Measurements from ENCODE around the gene ZNF627.
A peak's percentile ranks its signal among the peaks of the same experiment; 100 is the strongest.

ZNF627 gene

DNA sequence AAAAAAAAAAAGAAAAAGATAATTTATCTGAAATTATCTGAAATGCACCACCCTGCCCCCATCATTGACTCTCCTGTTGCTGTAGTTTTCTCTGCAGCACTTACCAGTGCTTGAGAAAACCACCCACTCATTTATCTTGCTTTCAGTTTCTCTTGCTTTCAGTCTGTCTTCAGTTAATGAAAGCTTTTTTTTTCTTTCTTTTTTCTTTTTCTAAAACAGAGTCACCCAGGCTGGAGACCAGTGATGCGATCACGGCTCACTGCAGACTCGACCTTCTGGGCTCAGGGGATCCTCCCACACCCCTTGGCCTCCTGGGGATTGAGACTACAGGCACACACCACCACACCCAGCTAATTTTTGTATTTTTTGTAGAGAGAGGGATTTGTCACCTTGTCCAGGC lies 15.5 kb upstream of the ZNF627 start:
- H3K4me3 Mint-ChIP-seq: no peak overlapping the region
- no peak overlapping the region for H3K27ac Mint-ChIP-seq
- TF ChIP-seq, protein P1, sequence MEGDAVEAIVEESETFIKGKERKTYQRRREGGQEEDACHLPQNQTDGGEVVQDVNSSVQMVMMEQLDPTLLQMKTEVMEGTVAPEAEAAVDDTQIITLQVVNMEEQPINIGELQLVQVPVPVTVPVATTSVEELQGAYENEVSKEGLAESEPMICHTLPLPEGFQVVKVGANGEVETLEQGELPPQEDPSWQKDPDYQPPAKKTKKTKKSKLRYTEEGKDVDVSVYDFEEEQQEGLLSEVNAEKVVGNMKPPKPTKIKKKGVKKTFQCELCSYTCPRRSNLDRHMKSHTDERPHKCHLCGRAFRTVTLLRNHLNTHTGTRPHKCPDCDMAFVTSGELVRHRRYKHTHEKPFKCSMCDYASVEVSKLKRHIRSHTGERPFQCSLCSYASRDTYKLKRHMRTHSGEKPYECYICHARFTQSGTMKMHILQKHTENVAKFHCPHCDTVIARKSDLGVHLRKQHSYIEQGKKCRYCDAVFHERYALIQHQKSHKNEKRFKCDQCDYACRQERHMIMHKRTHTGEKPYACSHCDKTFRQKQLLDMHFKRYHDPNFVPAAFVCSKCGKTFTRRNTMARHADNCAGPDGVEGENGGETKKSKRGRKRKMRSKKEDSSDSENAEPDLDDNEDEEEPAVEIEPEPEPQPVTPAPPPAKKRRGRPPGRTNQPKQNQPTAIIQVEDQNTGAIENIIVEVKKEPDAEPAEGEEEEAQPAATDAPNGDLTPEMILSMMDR (IDR thresholded peaks at IDR 0.05): no peak
- no peaks in the 10 kb centered on the region for H3K36me3 Mint-ChIP-seq (ENCODE audit: low read depth)
- H3K27me3 Mint-ChIP-seq (ENCODE audit: low read depth, poor library complexity): peaks cover 78% of the 10 kb centered on the region
- H3K4me1 Mint-ChIP-seq: peaks cover 25% of the 10 kb centered on the region
- no peak for DNase-seq
- H3K9me3 Mint-ChIP-seq: no peaks in the 10 kb centered on the region

DNA sequence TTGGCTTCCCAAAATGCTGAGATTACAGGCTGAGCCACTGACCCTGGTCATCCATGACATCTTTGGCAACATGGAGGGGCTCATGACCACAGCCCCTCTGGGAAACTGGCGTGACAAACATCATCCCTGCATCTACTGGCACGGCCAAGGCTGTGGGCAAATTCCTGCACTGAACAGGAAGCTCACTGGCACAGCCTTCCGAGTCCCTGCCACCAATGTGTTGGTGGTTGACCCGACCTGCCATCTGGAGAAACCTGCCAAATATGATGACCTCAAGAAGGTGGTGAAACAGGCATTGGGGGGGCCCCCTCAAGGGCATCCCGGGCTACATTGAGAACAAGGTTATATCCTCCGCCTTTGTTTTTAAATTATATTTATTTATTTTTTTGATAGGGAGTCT lies 11.0 kb upstream of the ZNF627 start:
- H3K4me3 Mint-ChIP-seq: no peak overlapping the region
- no peaks in the 10 kb centered on the region for H3K36me3 Mint-ChIP-seq (ENCODE audit: low read depth)
- no peaks in the 10 kb centered on the region for H3K9me3 Mint-ChIP-seq
- TF ChIP-seq, protein P1 (IDR thresholded peaks at IDR 0.05): no peak
- no peak overlapping the region for H3K27ac Mint-ChIP-seq
- peaks cover 8% of the 10 kb centered on the region for H3K4me1 Mint-ChIP-seq
- no peak for DNase-seq
- peaks cover 49% of the 10 kb centered on the region for H3K27me3 Mint-ChIP-seq (ENCODE audit: low read depth, poor library complexity)

DNA sequence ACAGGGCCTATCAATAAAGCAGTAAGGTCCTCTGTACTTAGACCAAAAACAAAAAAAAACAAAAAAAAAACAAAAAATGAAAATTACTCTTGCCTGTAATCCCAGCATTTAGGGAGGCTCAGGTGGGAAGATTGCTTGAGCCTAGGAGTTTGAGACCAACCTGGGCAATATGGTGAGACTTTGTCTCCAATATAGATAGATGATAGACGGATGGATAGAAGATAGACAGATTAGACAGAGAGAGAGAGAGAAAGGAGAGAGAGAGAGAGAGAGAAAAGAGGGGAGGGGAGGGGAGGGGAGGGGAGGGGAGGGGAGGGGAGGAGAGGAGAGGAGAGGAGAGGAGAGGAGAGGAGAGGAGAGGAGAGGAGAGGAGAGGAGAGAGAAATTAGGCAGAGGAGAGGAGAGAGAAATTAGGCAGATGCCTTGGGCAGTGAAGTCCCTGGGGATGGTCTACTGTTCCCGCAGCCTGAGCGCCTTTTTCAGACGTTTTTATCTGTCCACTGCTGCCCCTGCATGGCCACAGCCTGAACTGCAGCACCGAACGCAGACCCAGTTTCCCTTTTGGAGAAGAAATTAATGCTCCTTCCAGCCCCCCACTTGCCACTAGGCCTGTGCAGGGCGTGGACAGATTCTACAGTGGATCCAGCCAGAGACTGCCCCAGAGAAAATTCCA lies 9.8 kb upstream of the ZNF627 start:
- no peak overlapping the region for H3K4me3 Mint-ChIP-seq
- H3K9me3 Mint-ChIP-seq: no peaks in the 10 kb centered on the region
- H3K4me1 Mint-ChIP-seq: no peaks in the 10 kb centered on the region
- H3K36me3 Mint-ChIP-seq (ENCODE audit: low read depth): no peaks in the 10 kb centered on the region
- H3K27ac Mint-ChIP-seq: no peak overlapping the region
- H3K27me3 Mint-ChIP-seq (ENCODE audit: low read depth, poor library complexity): peaks cover 38% of the 10 kb centered on the region
- DNase-seq: peak; percentile 84
- TF ChIP-seq, protein P1 (IDR thresholded peaks at IDR 0.05): peak; percentile 75

DNA sequence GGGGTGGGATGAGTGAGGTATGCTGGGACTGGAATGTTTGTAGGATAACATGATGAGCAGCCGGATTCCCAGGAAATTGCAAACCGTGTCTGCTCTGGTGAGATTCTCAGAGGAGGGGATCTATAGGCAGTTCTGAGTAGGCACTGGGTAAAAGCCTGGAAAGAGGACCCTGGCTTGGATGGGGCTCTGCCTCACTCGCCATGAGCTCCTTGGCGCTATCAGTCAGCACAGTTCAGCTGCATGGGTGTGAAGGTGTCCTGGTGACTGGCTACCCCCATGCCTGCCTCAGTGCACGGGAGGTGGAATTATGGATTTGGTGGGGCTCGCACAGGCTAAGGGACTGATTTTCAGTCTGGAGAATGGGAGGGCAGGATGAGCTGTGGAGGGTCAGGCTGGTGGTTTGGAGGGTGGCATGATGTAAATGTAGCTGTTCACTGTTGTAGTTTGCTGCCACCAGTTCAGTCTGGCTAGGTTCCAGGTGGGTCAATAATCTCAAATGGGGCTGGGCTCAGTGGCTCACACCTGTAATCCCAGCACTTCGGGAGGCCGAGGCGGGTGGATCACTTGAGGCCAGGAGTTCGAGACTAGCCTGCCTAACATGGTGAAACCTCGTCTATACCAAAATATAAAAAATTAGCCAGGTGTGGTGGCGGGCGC lies 9.2 kb upstream of the ZNF627 start:
- Mint-ChIP-seq H3K4me1 (no peaks in the 10 kb centered on the region), H3K4me3 (no peak overlapping the region), H3K27me3 (ENCODE audit: low read depth, poor library complexity) (peaks cover 33% of the 10 kb centered on the region), H3K36me3 (ENCODE audit: low read depth) (no peaks in the 10 kb centered on the region), H3K9me3 (no peaks in the 10 kb centered on the region), H3K27ac (no peak overlapping the region)
- TF ChIP-seq, protein P1 (IDR thresholded peaks at IDR 0.05): no peak
- DNase-seq: no peak

DNA sequence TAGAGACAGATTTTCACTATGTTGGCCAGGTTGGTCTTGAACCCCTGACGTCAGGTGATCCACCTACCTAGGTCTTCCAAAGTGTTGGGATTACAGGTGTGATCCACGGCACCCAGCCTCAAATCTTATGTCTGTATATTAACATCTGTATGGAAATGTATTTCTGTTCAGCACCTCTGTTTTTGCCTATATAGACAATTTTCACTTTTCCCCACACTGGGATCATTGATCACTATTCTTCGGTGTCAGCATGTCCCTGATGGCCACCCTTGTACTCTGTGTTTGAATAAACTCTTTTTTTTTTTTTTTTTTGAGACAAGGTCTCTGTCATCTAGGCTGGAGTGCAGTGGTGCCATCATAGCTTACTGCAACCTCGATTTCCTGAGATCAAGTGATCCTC lies 3.2 kb upstream of the ZNF627 start:
- H3K36me3 Mint-ChIP-seq (ENCODE audit: low read depth): peaks cover 15% of the 10 kb centered on the region
- H3K27ac Mint-ChIP-seq: no peak overlapping the region
- H3K4me3 Mint-ChIP-seq: no peak overlapping the region
- TF ChIP-seq, protein P1 (IDR thresholded peaks at IDR 0.05): no peak
- no peak for DNase-seq
- H3K4me1 Mint-ChIP-seq: peaks cover 12% of the 10 kb centered on the region
- H3K9me3 Mint-ChIP-seq: peaks cover 19% of the 10 kb centered on the region
- H3K27me3 Mint-ChIP-seq (ENCODE audit: low read depth, poor library complexity): peaks cover 9% of the 10 kb centered on the region

DNA sequence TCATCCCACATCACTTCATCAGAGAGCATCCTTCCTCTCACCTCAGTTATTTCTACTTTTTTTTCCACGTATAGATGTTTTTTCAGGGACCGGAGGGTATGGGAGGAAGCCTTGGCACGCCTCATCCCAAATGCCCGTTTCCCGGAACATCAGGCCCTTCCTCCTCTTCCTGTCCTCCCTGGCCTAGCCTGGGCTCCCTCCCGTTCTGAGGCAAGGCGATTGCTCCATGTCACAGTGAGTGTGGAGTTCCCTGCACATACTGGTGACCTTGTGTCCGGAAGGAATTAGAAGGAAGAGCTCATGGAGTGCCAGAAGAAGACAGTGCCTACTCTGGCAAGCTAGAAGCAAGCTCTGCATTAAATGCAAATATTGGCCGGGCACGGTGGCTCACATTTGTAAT lies 1.1 kb upstream of the ZNF627 start:
- no peak for DNase-seq
- Mint-ChIP-seq H3K9me3 (peaks cover 39% of the 10 kb centered on the region), H3K36me3 (ENCODE audit: low read depth) (peaks cover 36% of the 10 kb centered on the region), H3K4me1 (peaks cover 12% of the 10 kb centered on the region), H3K4me3 (no peak overlapping the region), H3K27me3 (ENCODE audit: low read depth, poor library complexity) (peaks cover 9% of the 10 kb centered on the region), H3K27ac (no peak overlapping the region)
- TF ChIP-seq, protein P1 (IDR thresholded peaks at IDR 0.05): no peak
